ENCODE measurements around the gene PDXP. TPM values are rescaled to one million over a fixed set of nuclear protein-coding genes. Genes with fewer than 3 reads are reported as not detected.

PDXP gene
- total RNA-seq, 1 donor from 2014 or later, result 16.5 TPM

DNA sequence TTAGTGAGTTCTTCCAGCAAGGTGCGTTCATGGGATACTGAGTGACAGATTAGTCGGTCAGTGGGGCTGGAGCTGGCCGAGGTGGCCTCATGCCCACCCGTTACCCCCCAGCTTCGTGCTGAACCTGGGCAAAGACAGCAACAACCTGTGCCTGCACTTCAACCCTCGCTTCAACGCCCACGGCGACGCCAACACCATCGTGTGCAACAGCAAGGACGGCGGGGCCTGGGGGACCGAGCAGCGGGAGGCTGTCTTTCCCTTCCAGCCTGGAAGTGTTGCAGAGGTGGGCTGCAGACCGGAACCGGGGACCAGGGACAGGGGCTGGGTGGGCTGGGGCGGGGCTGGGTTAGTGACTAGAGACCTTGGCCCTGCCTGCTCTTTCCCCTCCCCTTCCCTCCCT lies 19.8 kb downstream of the PDXP start:
- Mint-ChIP-seq H3K9me3 (ENCODE audit: unreplicated experiment) (no peaks in the 10 kb centered on the region), H3K27me3 (ENCODE audit: unreplicated experiment) (no peaks in the 10 kb centered on the region), H3K27ac (ENCODE audit: unreplicated experiment) (no peak overlapping the region), H3K4me1 (ENCODE audit: unreplicated experiment) (peaks cover 49% of the 10 kb centered on the region), H3K36me3 (ENCODE audit: unreplicated experiment) (peaks cover 10% of the 10 kb centered on the region), H3K4me3 (ENCODE audit: unreplicated experiment) (no peak overlapping the region)
- DNase-seq (ENCODE audit: extremely low spot score, unreplicated experiment), result no peak
- no peak for TF ChIP-seq CTCF (IDR thresholded peaks at IDR 0.05)

DNA sequence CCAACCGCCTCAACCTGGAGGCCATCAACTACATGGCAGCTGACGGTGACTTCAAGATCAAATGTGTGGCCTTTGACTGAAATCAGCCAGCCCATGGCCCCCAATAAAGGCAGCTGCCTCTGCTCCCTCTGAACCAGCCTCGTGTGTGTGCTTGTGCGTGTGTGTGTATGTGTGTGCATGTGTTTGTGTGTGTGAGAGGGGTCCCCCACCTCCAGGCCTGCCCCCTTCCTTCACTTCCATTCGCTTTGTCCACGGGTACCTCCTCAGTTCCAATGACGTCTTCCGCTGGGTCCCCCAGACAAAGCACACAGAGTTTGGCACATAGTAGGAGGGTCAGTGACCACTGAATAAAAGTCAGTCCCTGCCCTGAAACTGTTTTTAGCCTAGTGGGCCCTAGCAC lies 21.1 kb downstream of the PDXP start:
- peak overlapping the region; percentile 38 for H3K27ac Mint-ChIP-seq (ENCODE audit: unreplicated experiment)

DNA sequence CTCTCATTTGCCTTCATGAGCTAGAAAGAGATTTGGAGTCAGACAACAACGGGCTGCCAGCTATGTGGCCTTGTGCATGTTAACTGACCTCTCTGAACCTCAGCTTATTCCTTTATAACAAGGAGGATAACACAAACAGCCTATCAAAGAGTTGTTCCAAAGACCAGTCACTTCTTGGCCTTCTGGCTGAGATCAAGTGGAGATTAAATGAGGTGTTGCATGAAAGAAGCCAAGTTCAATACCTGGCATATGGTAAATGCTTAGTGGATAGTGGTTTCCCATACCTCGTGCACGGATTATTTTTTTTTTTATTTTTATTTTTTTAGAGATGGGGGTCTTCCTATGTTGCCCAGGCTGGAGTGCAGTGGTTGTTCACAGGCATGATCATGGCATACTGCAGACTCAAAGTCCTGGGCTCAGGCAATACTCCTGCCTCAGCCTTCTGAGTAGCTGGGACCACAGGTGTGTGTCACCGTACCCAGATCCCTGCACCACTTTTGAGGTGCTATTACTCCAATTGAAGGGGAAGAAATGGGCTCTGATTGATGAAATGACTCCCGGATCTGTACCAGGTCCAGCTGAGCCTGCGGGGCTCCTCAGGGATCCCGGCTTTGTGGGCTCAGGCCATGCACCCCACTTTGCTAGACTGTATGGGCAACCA lies 21.8 kb downstream of the PDXP start:
- Mint-ChIP-seq H3K27ac (ENCODE audit: unreplicated experiment) (peak overlapping the region; percentile 50), H3K27me3 (ENCODE audit: unreplicated experiment) (no peaks in the 10 kb centered on the region), H3K9me3 (ENCODE audit: unreplicated experiment) (no peaks in the 10 kb centered on the region), H3K36me3 (ENCODE audit: unreplicated experiment) (peaks cover 10% of the 10 kb centered on the region), H3K4me1 (ENCODE audit: unreplicated experiment) (peaks cover 34% of the 10 kb centered on the region), H3K4me3 (ENCODE audit: unreplicated experiment) (no peak overlapping the region)
- no peak for DNase-seq (ENCODE audit: extremely low spot score, unreplicated experiment)
- no peak for TF ChIP-seq CTCF (IDR thresholded peaks at IDR 0.05)

More for the DNA sequence above, 21.1 kb downstream of the PDXP start:
- no peak for TF ChIP-seq CTCF (IDR thresholded peaks at IDR 0.05)
- H3K9me3 Mint-ChIP-seq (ENCODE audit: unreplicated experiment), result no peaks in the 10 kb centered on the region
- peaks cover 10% of the 10 kb centered on the region for H3K36me3 Mint-ChIP-seq (ENCODE audit: unreplicated experiment)
- H3K4me3 Mint-ChIP-seq (ENCODE audit: unreplicated experiment), result peak overlapping the region; percentile 57
- no peak for DNase-seq (ENCODE audit: extremely low spot score, unreplicated experiment)
- peaks cover 41% of the 10 kb centered on the region for H3K4me1 Mint-ChIP-seq (ENCODE audit: unreplicated experiment)
- H3K27me3 Mint-ChIP-seq (ENCODE audit: unreplicated experiment), result no peaks in the 10 kb centered on the region

- no peaks in the 10 kb centered on the region for H3K27me3 Mint-ChIP-seq (ENCODE audit: unreplicated experiment)
- DNase-seq (ENCODE audit: extremely low spot score, unreplicated experiment), result no peak
- no peak for TF ChIP-seq CTCF (IDR thresholded peaks at IDR 0.05)
- peaks cover 10% of the 10 kb centered on the region for H3K36me3 Mint-ChIP-seq (ENCODE audit: unreplicated experiment)
- H3K27ac Mint-ChIP-seq (ENCODE audit: unreplicated experiment), result peak overlapping the region; percentile 50
- no peak overlapping the region for H3K4me3 Mint-ChIP-seq (ENCODE audit: unreplicated experiment)
- H3K9me3 Mint-ChIP-seq (ENCODE audit: unreplicated experiment), result no peaks in the 10 kb centered on the region
- H3K4me1 Mint-ChIP-seq (ENCODE audit: unreplicated experiment), result peaks cover 32% of the 10 kb centered on the region
Measured at GRCh38 chr22:37681001-37681424, 22.5 kb downstream of the PDXP start.

DNA sequence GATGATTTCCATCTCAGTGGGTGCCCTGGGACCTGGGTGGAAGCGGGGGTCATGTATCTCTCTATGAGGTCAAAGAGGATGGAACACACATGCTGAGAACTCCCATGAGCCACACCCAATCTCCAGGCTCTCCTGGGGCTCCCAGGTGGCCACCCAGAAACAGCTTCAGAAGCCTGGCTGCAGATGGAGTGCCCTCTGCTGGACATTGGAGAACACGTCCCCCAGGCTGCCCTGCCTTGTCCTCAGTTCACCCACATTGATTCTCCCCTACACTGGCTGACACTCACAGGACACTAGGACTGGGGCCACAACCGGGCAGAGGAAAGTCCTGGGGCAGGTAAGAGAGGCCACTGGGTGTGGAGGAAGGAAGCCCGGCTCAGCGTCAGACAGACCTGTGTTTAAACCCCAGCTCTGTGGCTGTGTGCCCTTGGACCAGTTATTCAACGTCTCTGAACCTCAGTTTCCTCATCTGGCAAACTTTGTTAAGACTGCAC lies 23.1 kb downstream of the PDXP start:
- H3K36me3 Mint-ChIP-seq (ENCODE audit: unreplicated experiment), result peaks cover 10% of the 10 kb centered on the region
- TF ChIP-seq CTCF (IDR thresholded peaks at IDR 0.05), result peak; percentile 93

More for the DNA sequence above, 23.1 kb downstream of the PDXP start:
- Mint-ChIP-seq H3K9me3 (ENCODE audit: unreplicated experiment) (no peaks in the 10 kb centered on the region), H3K4me3 (ENCODE audit: unreplicated experiment) (no peak overlapping the region), H3K27ac (ENCODE audit: unreplicated experiment) (peak overlapping the region; percentile 50), H3K27me3 (ENCODE audit: unreplicated experiment) (no peaks in the 10 kb centered on the region), H3K4me1 (ENCODE audit: unreplicated experiment) (peaks cover 33% of the 10 kb centered on the region)
- DNase-seq (ENCODE audit: extremely low spot score, unreplicated experiment), result peak; percentile 89
